Activated CD4-positive, alpha-beta T cell treated with anti-CD3 and anti-CD28 coated beads, Interleukin-2, amount 10 ng/mL, durations not matched to agents 24 days and 14 days (primary cell): Measurements from ENCODE around the gene CALML3. TPM values are rescaled to one million over a fixed set of nuclear protein-coding genes. Genes with fewer than 3 reads are reported as not detected.

Source experiments
- DNase-seq: peaks from one replicate; pipeline ENCODE4 v3.0.0; 2022
- H3K27ac Mint-ChIP-seq: one replicate; pipeline ENCODE4 v1.8.0; 2022; ENCODE audit warnings: mild to moderate bottlenecking, mixed read lengths
- H3K27me3 Mint-ChIP-seq: one replicate; pipeline ENCODE4 v1.8.0; 2022; ENCODE audit warnings: mixed read lengths
- H3K36me3 Mint-ChIP-seq: one replicate; pipeline ENCODE4 v1.8.0; 2022; ENCODE audit warnings: low read depth, mild to moderate bottlenecking, mixed read lengths
- H3K4me1 Mint-ChIP-seq: one replicate; pipeline ENCODE4 v1.8.0; 2021; ENCODE audit warnings: mixed read lengths
- H3K4me3 Mint-ChIP-seq: one replicate; pipeline ENCODE4 v1.8.0; 2022; ENCODE audit warnings: mild to moderate bottlenecking, moderate library complexity, mixed read lengths
- H3K9me3 Mint-ChIP-seq: one replicate; pipeline ENCODE4 v1.8.0; 2021; ENCODE audit warnings: mixed read lengths
- intact Hi-C: fragments of 100-400 bp; cut with micrococcal nuclease; formaldehyde crosslinking; loops from one replicate; pipeline ENCODE4 v1.15.1; 2023
- total RNA-seq: library from RNA; stranded (reverse); gene quantifications from 2 replicates; pipeline ENCODE4 v1.2.3, GENCODE V29; 2022

CALML3 gene
- total RNA-seq, 1 donor from 2014 or later: not detected

DNA sequence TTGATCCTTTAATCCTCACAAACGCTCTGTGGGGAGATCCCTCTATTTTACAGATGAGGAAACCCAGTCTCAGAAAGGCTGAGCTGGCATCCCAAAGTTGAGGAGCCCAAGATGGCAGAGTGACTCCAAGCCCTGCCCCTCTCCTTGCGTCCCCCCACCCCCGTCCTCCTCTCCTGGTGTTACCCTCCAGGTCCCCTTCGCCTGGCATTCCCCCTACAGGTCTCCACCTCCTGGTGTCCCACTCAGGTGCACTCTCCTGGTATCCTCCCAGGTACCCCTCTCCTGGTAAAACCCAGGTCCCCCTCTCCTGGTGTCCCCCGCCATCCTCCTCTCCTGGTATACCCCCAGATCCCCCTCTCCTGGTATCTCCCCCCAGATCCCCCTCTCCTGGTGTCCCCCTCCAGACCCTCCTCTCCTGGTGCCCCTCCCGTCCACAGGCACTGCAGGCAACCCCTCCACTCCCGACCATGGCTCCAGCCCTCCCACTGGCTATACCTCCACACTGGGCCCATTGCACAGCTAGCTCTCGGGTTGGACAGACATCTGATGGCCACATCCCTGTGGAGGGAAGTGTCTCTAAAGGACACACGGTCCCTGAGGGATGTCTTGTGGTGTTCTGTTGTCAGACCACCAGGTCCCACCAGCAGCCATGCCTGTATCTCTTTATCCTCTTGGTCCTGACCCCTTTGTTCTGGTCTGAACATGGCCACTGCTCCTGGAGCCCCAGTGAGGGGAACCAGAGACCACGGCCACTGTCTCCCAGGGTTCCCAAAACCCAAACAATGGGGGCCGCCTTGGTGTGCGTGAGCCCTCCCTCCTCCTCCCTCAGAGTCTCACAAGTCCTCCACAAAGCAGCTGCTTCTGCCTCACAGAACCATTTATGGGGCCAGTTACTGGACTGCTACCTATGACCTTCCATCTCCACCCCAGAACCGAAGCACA is 37.2 kb downstream of the CALML3 start:
- DNase-seq: no peak
- H3K27ac Mint-ChIP-seq: no peak overlapping the region
- H3K4me1 Mint-ChIP-seq: peaks cover 25% of the 10 kb centered on the region
- no peak overlapping the region for H3K4me3 Mint-ChIP-seq
- intact Hi-C loops: no loop called here
- no peaks in the 10 kb centered on the region for H3K36me3 Mint-ChIP-seq
- no peaks in the 10 kb centered on the region for H3K9me3 Mint-ChIP-seq
- H3K27me3 Mint-ChIP-seq: peaks cover 12% of the 10 kb centered on the region

DNA sequence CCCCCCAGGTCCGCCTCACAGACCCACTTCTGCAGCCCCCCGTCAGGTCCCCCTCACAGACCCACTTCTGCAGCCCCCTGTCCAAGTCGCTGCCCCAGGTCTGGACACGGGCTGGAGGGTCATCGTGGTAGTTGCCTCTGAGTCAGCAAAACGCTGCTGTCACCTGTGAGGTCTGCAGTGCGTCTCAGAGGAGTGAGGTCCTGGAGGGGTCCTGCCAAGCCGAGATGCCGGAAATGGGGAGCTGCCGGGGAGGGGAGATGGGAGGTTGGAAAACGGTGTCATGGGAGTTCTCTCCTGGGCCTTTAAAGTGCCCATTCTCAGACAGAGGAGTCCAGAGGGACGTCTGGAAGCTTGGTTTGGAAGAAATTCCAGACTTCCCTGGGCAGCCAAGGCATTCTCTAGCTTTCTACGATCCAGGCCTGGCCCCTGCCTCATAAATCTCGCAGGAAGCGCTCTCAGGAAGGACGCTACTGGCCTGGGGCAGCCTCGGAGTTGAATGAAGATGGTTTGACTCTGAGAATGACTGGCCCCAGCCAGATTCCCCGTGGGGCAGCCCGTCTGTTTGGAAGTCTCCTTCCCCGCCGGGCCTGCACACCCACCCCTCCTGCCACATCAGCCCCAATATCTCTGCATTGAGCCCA is 38.7 kb downstream of the CALML3 start:
- Mint-ChIP-seq H3K27me3 (peaks cover 13% of the 10 kb centered on the region), H3K27ac (no peak overlapping the region), H3K4me1 (peaks cover 25% of the 10 kb centered on the region), H3K36me3 (no peaks in the 10 kb centered on the region), H3K9me3 (no peaks in the 10 kb centered on the region), H3K4me3 (peak overlapping the region; percentile 59)
- intact Hi-C loops: no loop called here
- no peak for DNase-seq

DNA sequence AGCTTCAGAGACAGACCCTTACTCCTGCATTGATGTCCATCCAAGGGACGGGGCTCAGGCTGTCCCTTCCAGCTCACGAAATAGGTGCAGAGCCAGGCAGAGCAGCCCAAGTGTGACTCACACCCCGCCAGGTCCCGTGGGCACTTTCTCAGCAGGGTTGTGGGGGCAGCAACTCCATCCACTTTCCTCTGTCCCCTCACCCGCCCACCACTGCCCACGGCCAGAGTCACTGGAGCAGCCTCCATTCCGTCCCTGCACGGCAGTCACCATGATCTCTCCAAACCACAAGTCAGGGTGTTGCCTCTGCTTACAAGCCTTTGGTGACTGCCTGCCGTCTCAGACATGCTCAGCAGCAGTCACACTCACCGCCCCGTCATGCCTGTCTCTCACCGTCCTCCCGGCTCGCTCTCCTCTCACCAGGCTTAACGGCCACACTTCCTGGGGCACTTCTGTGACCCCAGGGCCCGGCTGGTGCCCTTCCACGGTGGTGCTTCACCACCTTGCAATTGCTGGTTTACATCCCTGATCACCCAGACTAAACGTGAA is 39.3 kb downstream of the CALML3 start:
- intact Hi-C loops: no loop called here

DNA sequence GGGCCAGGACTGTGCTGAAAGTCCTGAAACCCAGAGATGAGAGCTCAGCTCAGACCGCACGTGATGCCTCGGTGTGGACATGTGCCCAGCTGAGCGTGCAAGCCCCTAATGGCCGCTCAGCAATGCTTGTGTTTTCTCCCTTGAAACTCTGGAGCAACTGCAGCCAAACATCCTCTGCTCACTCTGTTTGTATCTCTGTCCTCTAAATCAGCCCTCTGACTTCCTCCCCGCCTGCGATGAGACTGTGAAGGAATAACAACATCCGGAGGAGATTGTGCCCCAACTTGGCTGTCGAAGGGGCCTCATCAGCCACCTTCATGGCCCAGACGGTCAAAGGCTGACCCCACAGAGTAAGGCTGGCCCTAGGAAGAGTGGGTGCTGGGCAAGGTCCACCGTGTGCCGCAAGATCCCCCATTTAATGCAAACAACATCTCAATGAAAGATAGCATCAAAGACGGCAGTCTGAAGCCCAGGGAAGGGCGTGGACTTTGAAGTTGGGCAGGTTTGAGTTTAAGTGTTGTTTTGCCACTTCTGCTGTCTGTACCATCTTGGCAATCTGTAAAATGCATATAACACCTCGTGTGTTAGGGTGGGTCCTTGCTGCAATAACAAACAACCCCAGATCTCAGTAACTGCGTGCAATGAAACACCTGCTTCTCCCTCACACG is 39.9 kb downstream of the CALML3 start:
- peaks cover 31% of the 10 kb centered on the region for H3K4me1 Mint-ChIP-seq
- H3K27ac Mint-ChIP-seq: peak overlapping the region; percentile 82
- H3K36me3 Mint-ChIP-seq: peaks cover 2% of the 10 kb centered on the region
- peak overlapping the region; percentile 59 for H3K4me3 Mint-ChIP-seq
- DNase-seq: peak; percentile 77
- intact Hi-C loops: no loop called here
- peaks cover 6% of the 10 kb centered on the region for H3K9me3 Mint-ChIP-seq
- H3K27me3 Mint-ChIP-seq: peaks cover 17% of the 10 kb centered on the region

More for the DNA sequence above, 39.3 kb downstream of the CALML3 start:
- peak; percentile 81 for DNase-seq
- H3K9me3 Mint-ChIP-seq: peaks cover 4% of the 10 kb centered on the region
- H3K4me3 Mint-ChIP-seq: peak overlapping the region; percentile 59
- H3K36me3 Mint-ChIP-seq: peaks cover under 1% of the 10 kb centered on the region
- peak overlapping the region; percentile 82 for H3K27ac Mint-ChIP-seq
- peaks cover 17% of the 10 kb centered on the region for H3K27me3 Mint-ChIP-seq
- H3K4me1 Mint-ChIP-seq: peaks cover 28% of the 10 kb centered on the region

DNA sequence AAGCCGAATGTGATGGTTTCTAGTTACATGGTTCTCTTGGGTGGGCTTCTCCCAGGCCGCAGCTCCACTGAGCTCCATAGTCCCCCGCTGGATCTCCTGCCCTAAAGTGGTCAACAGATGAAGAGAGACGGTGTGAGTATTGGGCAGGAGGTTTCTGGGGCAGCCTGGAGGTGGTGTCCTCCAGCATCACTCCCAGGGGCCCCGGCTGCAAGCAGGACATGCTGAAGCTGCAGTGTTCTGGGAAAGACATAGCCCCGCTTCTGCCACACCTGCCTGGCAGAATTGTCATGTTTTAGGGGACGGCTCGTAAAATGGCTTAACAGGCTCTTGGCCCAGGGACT is 40.4 kb downstream of the CALML3 start:
- Mint-ChIP-seq H3K27ac (peak overlapping the region; percentile 82), H3K36me3 (peaks cover 2% of the 10 kb centered on the region), H3K4me1 (peaks cover 30% of the 10 kb centered on the region), H3K4me3 (no peak overlapping the region), H3K9me3 (peaks cover 6% of the 10 kb centered on the region), H3K27me3 (peaks cover 15% of the 10 kb centered on the region)
- intact Hi-C loops: no loop called here
- no peak for DNase-seq

DNA sequence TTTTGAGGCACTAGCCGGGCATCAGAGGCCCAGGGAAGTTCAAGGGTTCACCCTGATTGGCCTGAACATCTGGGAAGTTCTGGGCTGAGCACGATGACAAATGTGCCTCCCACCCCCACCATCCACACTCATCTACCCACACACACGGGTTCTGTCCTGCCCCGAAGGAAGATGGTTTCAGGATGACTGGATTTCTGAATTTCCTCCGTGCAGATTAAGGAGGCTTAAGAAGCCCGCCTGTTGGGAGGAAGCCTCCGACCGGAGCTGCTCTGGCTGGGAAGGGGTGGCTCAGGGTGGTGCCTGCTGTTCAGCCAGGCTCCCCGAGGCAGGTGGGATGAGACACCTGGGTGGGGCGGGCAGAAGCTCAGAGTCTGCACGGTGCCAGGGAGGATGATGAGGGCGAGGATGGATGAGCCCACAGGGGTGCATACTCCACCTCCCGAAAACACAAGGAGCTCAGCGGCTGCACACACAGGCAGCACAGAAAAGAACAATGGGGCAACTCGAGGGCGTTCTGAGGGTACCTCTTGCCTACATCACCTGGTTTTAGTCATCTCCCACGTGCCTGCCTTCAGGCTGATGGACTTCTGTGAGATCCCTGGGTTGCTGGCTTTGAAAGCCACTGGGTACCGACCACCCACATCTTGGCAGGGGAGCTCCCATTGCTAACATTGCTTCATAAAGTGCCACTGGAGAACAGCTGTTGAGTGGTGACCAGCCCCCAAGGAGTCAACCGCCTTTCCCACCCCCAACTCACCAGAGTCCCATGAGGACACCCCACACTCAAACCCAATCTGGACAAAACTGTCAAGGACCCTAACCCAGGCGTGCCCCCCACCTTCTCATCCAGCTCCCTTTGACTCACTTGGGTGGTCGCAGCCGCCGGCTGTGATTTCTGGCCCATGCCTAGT is 41.2 kb downstream of the CALML3 start:
- H3K36me3 Mint-ChIP-seq: peaks cover 2% of the 10 kb centered on the region
- no peak for DNase-seq
- H3K4me1 Mint-ChIP-seq: peaks cover 29% of the 10 kb centered on the region
- peaks cover 6% of the 10 kb centered on the region for H3K9me3 Mint-ChIP-seq
- intact Hi-C loops: no loop called here
- peaks cover 15% of the 10 kb centered on the region for H3K27me3 Mint-ChIP-seq
- H3K4me3 Mint-ChIP-seq: no peak overlapping the region
- H3K27ac Mint-ChIP-seq: peak overlapping the region; percentile 58

DNA sequence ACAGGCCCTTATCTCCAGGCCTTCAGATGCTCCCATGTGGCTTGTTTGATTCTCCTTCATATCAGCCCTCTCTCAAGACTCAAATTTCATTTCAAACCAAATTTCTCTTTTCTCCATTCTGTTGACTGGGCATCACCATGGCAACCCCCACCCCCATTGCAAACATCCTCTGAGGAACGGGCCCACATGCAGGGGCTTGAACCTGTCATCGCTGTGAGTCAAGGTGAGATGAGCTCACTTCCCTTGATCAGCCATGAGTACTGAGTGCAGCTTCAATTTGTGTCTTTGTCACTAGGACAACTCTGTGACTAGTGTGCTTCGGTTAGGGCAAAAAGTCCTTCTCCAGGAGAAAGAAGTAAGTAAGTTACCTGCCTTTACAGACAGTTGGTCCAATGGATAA is 41.9 kb downstream of the CALML3 start:
- peaks cover 2% of the 10 kb centered on the region for H3K36me3 Mint-ChIP-seq
- intact Hi-C loops: no loop called here
- H3K4me3 Mint-ChIP-seq: no peak overlapping the region

DNA sequence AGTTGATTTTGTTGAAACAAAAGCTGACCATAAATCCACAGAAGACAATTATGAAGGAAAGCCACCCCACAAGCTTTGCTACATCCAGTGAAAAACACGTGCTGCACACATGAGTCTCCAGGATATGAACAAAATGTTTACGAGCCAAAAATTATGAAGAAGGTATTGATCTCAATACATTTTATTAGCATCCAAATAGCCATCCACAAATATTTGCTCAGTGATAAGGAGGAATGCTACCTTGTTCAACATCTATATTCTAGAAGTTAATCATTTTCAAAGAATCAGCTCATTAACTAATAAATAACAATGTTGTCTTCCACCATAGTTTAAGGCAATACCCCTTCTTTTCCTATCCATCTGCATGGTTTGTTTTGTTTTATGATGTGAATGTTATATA is 42.7 kb downstream of the CALML3 start:
- Mint-ChIP-seq H3K9me3 (peaks cover 6% of the 10 kb centered on the region), H3K36me3 (peaks cover 2% of the 10 kb centered on the region), H3K4me3 (no peak overlapping the region), H3K4me1 (peaks cover 29% of the 10 kb centered on the region), H3K27me3 (peaks cover 11% of the 10 kb centered on the region), H3K27ac (no peak overlapping the region)
- no peak for DNase-seq
- intact Hi-C loops: no loop called here

More for the DNA sequence above, 41.9 kb downstream of the CALML3 start:
- DNase-seq: no peak
- peaks cover 29% of the 10 kb centered on the region for H3K4me1 Mint-ChIP-seq
- H3K27me3 Mint-ChIP-seq: peaks cover 15% of the 10 kb centered on the region
- peak overlapping the region; percentile 77 for H3K27ac Mint-ChIP-seq
- peaks cover 6% of the 10 kb centered on the region for H3K9me3 Mint-ChIP-seq

DNA sequence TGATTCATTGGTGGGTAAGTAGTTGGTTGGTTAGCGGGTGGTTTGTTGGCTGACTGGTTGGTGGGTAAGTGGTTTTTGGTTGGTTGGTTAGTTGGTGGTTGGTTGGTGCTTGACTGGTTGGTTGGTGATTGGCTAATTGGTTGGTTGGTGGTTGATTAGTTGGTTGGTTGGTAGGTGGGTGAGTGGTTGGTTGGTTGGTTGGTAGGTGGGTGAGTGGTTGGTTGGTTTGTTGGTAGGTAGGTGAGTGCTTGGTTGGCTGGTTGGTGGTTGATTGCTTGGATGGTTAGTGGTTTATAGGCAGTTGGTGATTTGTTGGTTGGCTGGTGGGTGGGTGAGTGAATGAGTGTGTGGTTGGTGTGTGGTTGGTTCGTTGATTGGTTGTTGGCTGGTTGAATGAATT is 44.2 kb downstream of the CALML3 start:
- DNase-seq: no peak
- no peak overlapping the region for H3K4me3 Mint-ChIP-seq
- H3K27ac Mint-ChIP-seq: peak overlapping the region; percentile 27
- intact Hi-C loops: no loop called here
- H3K27me3 Mint-ChIP-seq: peaks cover 9% of the 10 kb centered on the region
- peaks cover 27% of the 10 kb centered on the region for H3K4me1 Mint-ChIP-seq
- peaks cover 2% of the 10 kb centered on the region for H3K36me3 Mint-ChIP-seq
- peaks cover 6% of the 10 kb centered on the region for H3K9me3 Mint-ChIP-seq

DNA sequence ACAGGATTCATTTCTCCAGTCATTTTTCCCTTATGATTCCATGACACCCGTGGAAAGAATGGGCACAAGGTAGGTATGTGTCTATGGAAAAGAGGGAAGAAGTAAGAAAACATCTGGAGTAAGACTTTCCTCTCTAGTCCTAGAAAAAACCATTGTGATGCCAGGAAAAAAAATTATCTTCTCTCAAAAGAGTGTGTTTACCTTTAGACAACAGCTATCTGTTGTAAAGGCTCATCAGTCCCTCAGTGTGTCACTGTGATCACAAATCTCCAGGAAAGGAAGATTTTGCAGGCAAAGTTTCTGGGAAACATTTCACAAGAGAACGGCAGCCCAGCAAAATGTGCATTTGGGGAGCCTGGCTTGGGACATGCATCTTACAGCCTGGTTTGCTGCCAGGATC is 44.8 kb downstream of the CALML3 start:
- intact Hi-C loops: no loop called here
- no peak for DNase-seq
- H3K4me1 Mint-ChIP-seq: peaks cover 21% of the 10 kb centered on the region
- peaks cover 6% of the 10 kb centered on the region for H3K9me3 Mint-ChIP-seq
- no peak overlapping the region for H3K27ac Mint-ChIP-seq
- peaks cover 2% of the 10 kb centered on the region for H3K36me3 Mint-ChIP-seq
- H3K4me3 Mint-ChIP-seq: no peak overlapping the region
- H3K27me3 Mint-ChIP-seq: peaks cover 9% of the 10 kb centered on the region

DNA sequence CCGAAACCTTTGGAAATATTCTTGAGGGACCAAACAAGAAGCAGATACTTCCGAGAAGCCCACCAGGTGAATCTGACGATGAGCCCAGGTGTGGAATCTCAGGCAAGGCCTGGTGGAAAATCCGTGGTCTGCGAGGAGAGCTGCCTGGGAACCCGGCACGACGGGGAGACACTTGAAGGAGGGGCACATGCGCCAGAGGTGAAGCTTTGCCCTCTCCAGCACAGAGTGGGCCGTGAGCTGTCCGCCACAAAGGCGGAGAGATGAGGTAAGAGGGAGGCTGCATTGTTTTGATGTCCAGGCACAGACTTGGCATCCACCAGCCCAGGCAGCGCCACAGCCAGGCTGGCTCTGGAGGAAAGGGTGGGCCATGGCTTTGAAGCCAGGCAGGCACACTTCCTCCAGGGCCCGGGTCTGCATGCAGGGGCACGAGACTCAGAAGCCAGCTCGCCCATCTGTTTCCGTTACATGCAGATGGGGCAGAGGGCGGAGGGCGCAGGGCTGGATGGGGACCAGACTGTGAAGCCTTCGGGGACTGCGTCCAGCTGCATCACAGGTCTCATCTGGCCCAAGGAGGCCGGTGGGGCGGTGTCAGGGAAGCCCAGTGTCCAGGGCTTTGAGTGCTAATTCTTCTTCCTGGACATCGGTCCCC is 45.4 kb downstream of the CALML3 start:
- intact Hi-C loops: no loop called here
- Mint-ChIP-seq H3K4me1 (peaks cover 15% of the 10 kb centered on the region), H3K4me3 (no peak overlapping the region), H3K9me3 (peaks cover 6% of the 10 kb centered on the region), H3K36me3 (peaks cover 2% of the 10 kb centered on the region), H3K27ac (no peak overlapping the region), H3K27me3 (peaks cover 9% of the 10 kb centered on the region)
- no peak for DNase-seq

DNA sequence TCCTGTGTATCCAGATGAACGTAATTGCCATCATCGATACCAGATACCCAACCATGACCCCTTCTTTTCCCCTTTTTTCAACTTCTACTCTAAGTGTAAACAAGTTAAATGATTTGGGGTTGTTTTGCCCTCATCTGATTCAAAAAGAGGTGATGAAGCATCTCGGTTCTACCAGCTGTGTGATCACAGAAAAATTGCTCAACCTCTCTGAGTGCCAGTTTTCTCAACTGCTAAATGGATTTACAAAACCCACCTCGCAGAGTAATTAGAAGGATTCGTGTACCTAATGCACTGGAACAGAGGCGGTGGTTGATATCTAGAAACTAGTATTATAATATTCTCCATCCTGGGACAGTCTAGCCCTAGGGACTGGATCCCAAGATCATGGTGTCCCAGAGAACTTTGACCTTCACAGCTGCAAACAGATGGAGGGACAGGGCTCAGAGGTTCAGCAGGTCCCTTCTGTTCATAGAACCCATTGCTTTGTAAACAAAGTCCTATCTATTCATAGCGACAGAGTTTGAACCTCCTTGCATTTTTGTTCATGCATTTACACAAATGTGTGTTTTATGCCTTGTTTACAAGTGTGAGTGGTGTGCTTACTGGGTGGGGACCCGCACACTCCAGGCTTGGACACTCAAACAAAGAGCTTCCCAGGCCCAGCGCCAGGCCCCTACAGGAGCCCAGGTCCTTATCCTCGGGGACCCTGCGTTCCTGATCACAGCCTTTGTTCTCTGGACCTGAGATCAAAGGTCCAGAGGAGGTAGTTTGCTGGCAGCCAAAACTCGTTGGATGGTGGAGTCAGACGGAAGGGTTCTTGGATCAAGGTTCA is 46.4 kb downstream of the CALML3 start:
- H3K9me3 Mint-ChIP-seq: peaks cover 6% of the 10 kb centered on the region
- no peak overlapping the region for H3K4me3 Mint-ChIP-seq
- no peak overlapping the region for H3K27ac Mint-ChIP-seq
- H3K4me1 Mint-ChIP-seq: peaks cover 11% of the 10 kb centered on the region
- intact Hi-C loops: no loop called here
- H3K36me3 Mint-ChIP-seq: peaks cover 2% of the 10 kb centered on the region
- DNase-seq: no peak
- H3K27me3 Mint-ChIP-seq: peaks cover 9% of the 10 kb centered on the region
